ENCODE results near the gene SERINC3. TPM values are rescaled to one million over a fixed set of nuclear protein-coding genes. Genes with fewer than 3 reads are reported as not detected.

Gene SERINC3
- total RNA-seq, 1 donor from 2014 or later: 94.3 TPM

DNA sequence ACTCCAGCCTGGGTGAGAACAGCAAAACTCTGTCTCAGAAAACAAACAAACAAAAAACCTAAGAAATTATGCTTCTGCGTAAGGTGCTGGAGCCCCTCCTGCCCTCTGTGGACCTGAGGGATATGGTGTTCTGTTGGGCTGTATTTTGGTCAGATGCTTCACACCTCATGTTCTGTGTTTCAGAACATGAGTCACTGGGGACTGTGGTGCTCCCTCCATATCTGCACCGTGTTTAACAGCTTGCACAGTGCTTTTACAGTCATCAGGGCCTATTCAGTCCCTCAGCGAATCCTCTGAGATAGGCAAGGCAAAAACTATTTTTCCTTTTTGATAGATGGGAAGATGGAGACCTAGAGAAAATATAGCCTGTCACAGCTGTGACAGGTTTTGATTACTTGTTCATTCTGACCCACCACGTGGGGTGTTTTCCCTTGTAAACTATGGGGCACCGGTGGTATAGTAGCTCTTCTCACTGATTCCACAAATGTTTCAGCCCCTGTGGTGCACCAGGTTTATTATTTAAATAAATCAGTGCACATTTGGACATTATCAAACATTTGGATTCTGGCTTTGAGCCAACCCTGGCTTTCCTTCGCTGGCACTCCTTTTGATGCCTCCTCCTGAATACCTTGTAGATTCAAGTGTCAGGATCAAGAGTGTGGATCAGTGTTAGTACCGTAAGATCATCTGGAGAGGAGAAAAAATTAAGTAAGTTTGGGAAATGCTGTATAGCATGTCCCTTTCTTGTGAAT lies 36.6 kb downstream of the SERINC3 start:
- no peak for FAIRE-seq
- TF ChIP-seq EZH2 (IDR thresholded peaks at IDR 0.05; ENCODE audit: insufficient read depth, low read length): no peak
- no peak for TF ChIP-seq CTCF (IDR thresholded peaks at IDR 0.05; ENCODE audit: insufficient read depth, low read depth, low read length)
- H3K4me1 Mint-ChIP-seq (ENCODE audit: low read depth, unreplicated experiment): no peaks in the 10 kb centered on the region
- H3K4me3 Mint-ChIP-seq (ENCODE audit: unreplicated experiment): no peak overlapping the region
- no peaks in the 10 kb centered on the region for H3K9me3 Mint-ChIP-seq (ENCODE audit: unreplicated experiment)
- Histone ChIP-seq H3K9ac (ENCODE audit: low read length) (no peak overlapping the region), H3K36me3 (ENCODE audit: insufficient read depth, low read length) (peaks cover 35% of the 10 kb centered on the region), H3K27me3 (ENCODE audit: insufficient read depth, low read length) (no peaks in the 10 kb centered on the region), H3K79me2 (ENCODE audit: insufficient read depth, low read length) (no peaks in the 10 kb centered on the region), H3K4me3 (ENCODE audit: insufficient read depth, low read depth, low read length) (no peak overlapping the region), H3K9me3 (ENCODE audit: insufficient read depth, low read depth, low read length) (no peaks in the 10 kb centered on the region), H4K20me1 (ENCODE audit: insufficient read depth, low read length) (no peaks in the 10 kb centered on the region), H3K4me2 (ENCODE audit: low read length) (no peak overlapping the region), H3K4me1 (ENCODE audit: insufficient read depth, low read length) (no peaks in the 10 kb centered on the region), H2AFZ (ENCODE audit: low read depth, low read length) (no peak overlapping the region), H3K27ac (ENCODE audit: low read depth, low read length) (no peak overlapping the region)
- DNase-seq (ENCODE audit: low read depth): no peak
- H3K27ac Mint-ChIP-seq (ENCODE audit: unreplicated experiment): no peak overlapping the region
- H3K27me3 Mint-ChIP-seq (ENCODE audit: low read depth, unreplicated experiment): no peaks in the 10 kb centered on the region
- H3K36me3 Mint-ChIP-seq (ENCODE audit: low read depth, unreplicated experiment): peaks cover 22% of the 10 kb centered on the region

DNA sequence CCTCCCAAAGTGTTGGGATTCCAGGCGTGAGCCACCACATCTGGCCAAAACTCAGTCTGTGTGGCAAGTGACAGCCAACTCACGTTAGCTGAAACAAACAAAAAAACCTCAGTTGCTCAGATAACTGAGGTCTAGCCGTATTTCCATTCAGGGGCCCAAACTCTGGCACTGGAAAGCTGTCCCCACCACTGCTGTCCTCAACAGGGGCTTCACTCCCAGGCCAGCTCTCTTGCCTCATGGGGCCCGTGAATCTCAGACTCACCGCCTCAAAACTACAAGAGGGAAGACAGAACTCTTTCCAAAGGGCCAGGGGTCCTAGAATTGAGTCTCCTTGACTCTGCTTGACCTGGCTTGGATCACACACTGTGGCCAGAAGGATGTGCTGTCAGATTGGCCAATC lies 38.8 kb downstream of the SERINC3 start:
- TF ChIP-seq CTCF (IDR thresholded peaks at IDR 0.05; ENCODE audit: insufficient read depth, low read depth, low read length) (no peak), EZH2 (IDR thresholded peaks at IDR 0.05; ENCODE audit: insufficient read depth, low read length) (no peak)
- Histone ChIP-seq H4K20me1 (ENCODE audit: insufficient read depth, low read length) (no peaks in the 10 kb centered on the region), H3K79me2 (ENCODE audit: insufficient read depth, low read length) (peaks cover 3% of the 10 kb centered on the region), H3K36me3 (ENCODE audit: insufficient read depth, low read length) (peaks cover 22% of the 10 kb centered on the region), H3K27me3 (ENCODE audit: insufficient read depth, low read length) (no peaks in the 10 kb centered on the region), H3K4me3 (ENCODE audit: insufficient read depth, low read depth, low read length) (no peak overlapping the region), H2AFZ (ENCODE audit: low read depth, low read length) (no peak overlapping the region), H3K27ac (ENCODE audit: low read depth, low read length) (no peak overlapping the region), H3K4me1 (ENCODE audit: insufficient read depth, low read length) (no peaks in the 10 kb centered on the region), H3K9me3 (ENCODE audit: insufficient read depth, low read depth, low read length) (no peaks in the 10 kb centered on the region), H3K9ac (ENCODE audit: low read length) (no peak overlapping the region), H3K4me2 (ENCODE audit: low read length) (no peak overlapping the region)
- Mint-ChIP-seq H3K27me3 (ENCODE audit: low read depth, unreplicated experiment) (no peaks in the 10 kb centered on the region), H3K4me3 (ENCODE audit: unreplicated experiment) (no peak overlapping the region), H3K4me1 (ENCODE audit: low read depth, unreplicated experiment) (no peaks in the 10 kb centered on the region), H3K27ac (ENCODE audit: unreplicated experiment) (no peak overlapping the region), H3K36me3 (ENCODE audit: low read depth, unreplicated experiment) (peaks cover 15% of the 10 kb centered on the region), H3K9me3 (ENCODE audit: unreplicated experiment) (no peaks in the 10 kb centered on the region)
- no peak for DNase-seq (ENCODE audit: low read depth)
- no peak for FAIRE-seq

- DNase-seq (ENCODE audit: low read depth) (no peak), FAIRE-seq (no peak)
- Histone ChIP-seq H3K9ac (ENCODE audit: low read length) (no peak overlapping the region), H3K4me3 (ENCODE audit: insufficient read depth, low read depth, low read length) (no peak overlapping the region), H3K9me3 (ENCODE audit: insufficient read depth, low read depth, low read length) (no peaks in the 10 kb centered on the region), H3K36me3 (ENCODE audit: insufficient read depth, low read length) (peaks cover 21% of the 10 kb centered on the region), H3K4me2 (ENCODE audit: low read length) (no peak overlapping the region), H3K27me3 (ENCODE audit: insufficient read depth, low read length) (no peaks in the 10 kb centered on the region), H3K79me2 (ENCODE audit: insufficient read depth, low read length) (peaks cover 11% of the 10 kb centered on the region), H2AFZ (ENCODE audit: low read depth, low read length) (no peak overlapping the region), H3K4me1 (ENCODE audit: insufficient read depth, low read length) (peaks cover 5% of the 10 kb centered on the region), H4K20me1 (ENCODE audit: insufficient read depth, low read length) (no peaks in the 10 kb centered on the region), H3K27ac (ENCODE audit: low read depth, low read length) (no peak overlapping the region)
- H3K36me3 Mint-ChIP-seq (ENCODE audit: low read depth, unreplicated experiment): peaks cover 15% of the 10 kb centered on the region
- TF ChIP-seq CTCF (IDR thresholded peaks at IDR 0.05; ENCODE audit: insufficient read depth, low read depth, low read length) (no peak), EZH2 (IDR thresholded peaks at IDR 0.05; ENCODE audit: insufficient read depth, low read length) (no peak)
- H3K9me3 Mint-ChIP-seq (ENCODE audit: unreplicated experiment): no peaks in the 10 kb centered on the region
- H3K27ac Mint-ChIP-seq (ENCODE audit: unreplicated experiment): no peak overlapping the region
- no peaks in the 10 kb centered on the region for H3K27me3 Mint-ChIP-seq (ENCODE audit: low read depth, unreplicated experiment)
- H3K4me1 Mint-ChIP-seq (ENCODE audit: low read depth, unreplicated experiment): peaks cover 4% of the 10 kb centered on the region
- H3K4me3 Mint-ChIP-seq (ENCODE audit: unreplicated experiment): no peak overlapping the region
Observed at GRCh38 chr20:44481719-44482416, 40.0 kb downstream of the SERINC3 start.

All from astrocyte (in vitro differentiated cells and primary cell).